Activated CD4-positive, alpha-beta T cell treated with anti-CD3 and anti-CD28 coated beads, Interleukin-2, amount 10 ng/mL, durations not matched to agents 24 days and 14 days (primary cell): Measurements from ENCODE around the gene MICAL3. TPM values are rescaled to one million over a fixed set of nuclear protein-coding genes. Genes with fewer than 3 reads are reported as not detected.
A peak's percentile ranks its signal among the peaks of the same experiment; 100 is the strongest.

Source experiments
- DNase-seq: peaks from one replicate; pipeline ENCODE4 v3.0.0; 2022
- H3K27ac Mint-ChIP-seq: one replicate; pipeline ENCODE4 v1.8.0; 2022; ENCODE audit warnings: mild to moderate bottlenecking, mixed read lengths
- H3K27me3 Mint-ChIP-seq: one replicate; pipeline ENCODE4 v1.8.0; 2022; ENCODE audit warnings: mixed read lengths
- H3K36me3 Mint-ChIP-seq: one replicate; pipeline ENCODE4 v1.8.0; 2022; ENCODE audit warnings: low read depth, mild to moderate bottlenecking, mixed read lengths
- H3K4me1 Mint-ChIP-seq: one replicate; pipeline ENCODE4 v1.8.0; 2021; ENCODE audit warnings: mixed read lengths
- H3K4me3 Mint-ChIP-seq: one replicate; pipeline ENCODE4 v1.8.0; 2022; ENCODE audit warnings: mild to moderate bottlenecking, moderate library complexity, mixed read lengths
- H3K9me3 Mint-ChIP-seq: one replicate; pipeline ENCODE4 v1.8.0; 2021; ENCODE audit warnings: mixed read lengths
- intact Hi-C: fragments of 100-400 bp; cut with micrococcal nuclease; formaldehyde crosslinking; loops from one replicate; pipeline ENCODE4 v1.15.1; 2023
- total RNA-seq: library from RNA; stranded (reverse); gene quantifications from 2 replicates; pipeline ENCODE4 v1.2.3, GENCODE V29; 2022

The MICAL3 gene
- total RNA-seq, 1 donor from 2014 or later, result 51.2 TPM

GRCh38 chr22:17920992-17921650 lies 103.2 kb downstream of the MICAL3 start:
- H3K9me3 Mint-ChIP-seq, result no peaks in the 10 kb centered on the region
- H3K4me1 Mint-ChIP-seq, result peaks cover 8% of the 10 kb centered on the region
- H3K27me3 Mint-ChIP-seq, result no peaks in the 10 kb centered on the region
- H3K27ac Mint-ChIP-seq, result no peak overlapping the region
- no peak overlapping the region for H3K4me3 Mint-ChIP-seq
- intact Hi-C loops, result no loop called here
- H3K36me3 Mint-ChIP-seq, result no peaks in the 10 kb centered on the region
- no peak for DNase-seq

- Mint-ChIP-seq H3K27ac (no peak overlapping the region), H3K36me3 (no peaks in the 10 kb centered on the region), H3K4me1 (peaks cover 8% of the 10 kb centered on the region), H3K9me3 (no peaks in the 10 kb centered on the region), H3K27me3 (no peaks in the 10 kb centered on the region), H3K4me3 (no peak overlapping the region)
- no peak for DNase-seq
- intact Hi-C loops, result no loop called here
Measured at GRCh38 chr22:17920145-17920605, 104.2 kb downstream of the MICAL3 start.

- no peak overlapping the region for H3K4me3 Mint-ChIP-seq
- intact Hi-C loops, result loop anchor here (10.0 kb wide), 1 partner anchor 105 kb away; the partner anchor contains the start of gene MICAL3
- H3K4me1 Mint-ChIP-seq, result peaks cover 8% of the 10 kb centered on the region
- H3K36me3 Mint-ChIP-seq, result no peaks in the 10 kb centered on the region
- no peaks in the 10 kb centered on the region for H3K9me3 Mint-ChIP-seq
- DNase-seq, result no peak
- no peaks in the 10 kb centered on the region for H3K27me3 Mint-ChIP-seq
- no peak overlapping the region for H3K27ac Mint-ChIP-seq
Measured at GRCh38 chr22:17919276-17920144, 104.9 kb downstream of the MICAL3 start.

GRCh38 chr22:17918840-17919239 lies 105.5 kb downstream of the MICAL3 start:
- Mint-ChIP-seq H3K27ac (no peak overlapping the region), H3K9me3 (no peaks in the 10 kb centered on the region), H3K36me3 (no peaks in the 10 kb centered on the region), H3K4me3 (no peak overlapping the region), H3K27me3 (no peaks in the 10 kb centered on the region), H3K4me1 (peaks cover 8% of the 10 kb centered on the region)
- no peak for DNase-seq
- intact Hi-C loops, result loop anchor here (10.0 kb wide), 1 partner anchor 106 kb away; the partner anchor contains the start of gene MICAL3

GRCh38 chr22:17917490-17917983 lies 106.8 kb downstream of the MICAL3 start:
- DNase-seq, result peak; percentile 65
- no peak overlapping the region for H3K27ac Mint-ChIP-seq
- no peaks in the 10 kb centered on the region for H3K9me3 Mint-ChIP-seq
- no peaks in the 10 kb centered on the region for H3K27me3 Mint-ChIP-seq
- no peaks in the 10 kb centered on the region for H3K36me3 Mint-ChIP-seq
- no peak overlapping the region for H3K4me3 Mint-ChIP-seq
- intact Hi-C loops, result loop anchor here (10.0 kb wide), 1 partner anchor 107 kb away; the partner anchor contains the start of gene MICAL3
- H3K4me1 Mint-ChIP-seq, result peaks cover 8% of the 10 kb centered on the region

- Mint-ChIP-seq H3K36me3 (no peaks in the 10 kb centered on the region), H3K9me3 (no peaks in the 10 kb centered on the region), H3K4me3 (no peak overlapping the region), H3K27me3 (no peaks in the 10 kb centered on the region), H3K4me1 (peaks cover 8% of the 10 kb centered on the region), H3K27ac (no peak overlapping the region)
- no peak for DNase-seq
- intact Hi-C loops, result loop anchor here (10.0 kb wide), 1 partner anchor 108 kb away; the partner anchor contains the start of gene MICAL3
Measured at GRCh38 chr22:17916226-17916889, 108.0 kb downstream of the MICAL3 start.

- Mint-ChIP-seq H3K9me3 (no peaks in the 10 kb centered on the region), H3K27ac (no peak overlapping the region), H3K36me3 (no peaks in the 10 kb centered on the region), H3K4me3 (no peak overlapping the region), H3K4me1 (peaks cover 5% of the 10 kb centered on the region), H3K27me3 (no peaks in the 10 kb centered on the region)
- intact Hi-C loops, result loop anchor here (10.0 kb wide), 1 partner anchor 109 kb away; the partner anchor contains the start of gene MICAL3
- no peak for DNase-seq
Measured at GRCh38 chr22:17915676-17916075, 108.7 kb downstream of the MICAL3 start.

- Mint-ChIP-seq H3K36me3 (no peaks in the 10 kb centered on the region), H3K27me3 (no peaks in the 10 kb centered on the region), H3K4me3 (no peak overlapping the region), H3K27ac (no peak overlapping the region), H3K9me3 (no peaks in the 10 kb centered on the region), H3K4me1 (peaks cover under 1% of the 10 kb centered on the region)
- DNase-seq, result no peak
- intact Hi-C loops, result loop anchor here (10.0 kb wide), 1 partner anchor 110 kb away; the partner anchor contains the start of gene MICAL3
Measured at GRCh38 chr22:17915188-17915587, 109.2 kb downstream of the MICAL3 start.

- Mint-ChIP-seq H3K9me3 (no peaks in the 10 kb centered on the region), H3K4me1 (no peaks in the 10 kb centered on the region), H3K36me3 (no peaks in the 10 kb centered on the region), H3K27me3 (no peaks in the 10 kb centered on the region), H3K27ac (no peak overlapping the region), H3K4me3 (no peak overlapping the region)
- DNase-seq, result no peak
- intact Hi-C loops, result loop anchor here (10.0 kb wide), 1 partner anchor 110 kb away; the partner anchor contains the start of gene MICAL3
Measured at GRCh38 chr22:17914474-17914873, 109.9 kb downstream of the MICAL3 start.

GRCh38 chr22:17913801-17914347 lies 110.5 kb downstream of the MICAL3 start:
- Mint-ChIP-seq H3K36me3 (no peaks in the 10 kb centered on the region), H3K4me1 (no peaks in the 10 kb centered on the region)
- no peak for DNase-seq

GRCh38 chr22:17912945-17913721 lies 111.2 kb downstream of the MICAL3 start:
- intact Hi-C loops, result loop anchor here (10.0 kb wide), 1 partner anchor 112 kb away; the partner anchor contains the start of gene MICAL3
- Mint-ChIP-seq H3K36me3 (no peaks in the 10 kb centered on the region), H3K27me3 (no peaks in the 10 kb centered on the region), H3K4me3 (no peak overlapping the region), H3K4me1 (no peaks in the 10 kb centered on the region), H3K9me3 (no peaks in the 10 kb centered on the region), H3K27ac (no peak overlapping the region)
- DNase-seq, result no peak

More at GRCh38 chr22:17913801-17914347, 110.5 kb downstream of the MICAL3 start:
- Mint-ChIP-seq H3K4me3 (no peak overlapping the region), H3K27ac (no peak overlapping the region), H3K27me3 (no peaks in the 10 kb centered on the region), H3K9me3 (no peaks in the 10 kb centered on the region)
- intact Hi-C loops, result loop anchor here (10.0 kb wide), 1 partner anchor 111 kb away; the partner anchor contains the start of gene MICAL3

GRCh38 chr22:17911887-17912286 lies 112.5 kb downstream of the MICAL3 start:
- H3K36me3 Mint-ChIP-seq, result no peaks in the 10 kb centered on the region
- DNase-seq, result no peak
- no peak overlapping the region for H3K4me3 Mint-ChIP-seq
- no peaks in the 10 kb centered on the region for H3K9me3 Mint-ChIP-seq
- no peaks in the 10 kb centered on the region for H3K27me3 Mint-ChIP-seq
- no peak overlapping the region for H3K27ac Mint-ChIP-seq
- no peaks in the 10 kb centered on the region for H3K4me1 Mint-ChIP-seq
- intact Hi-C loops, result loop anchor here (10.0 kb wide), 1 partner anchor 113 kb away; the partner anchor contains the start of gene MICAL3
